Amniotic epithelial cell (primary cell): ENCODE measurements around the gene PRKAB2.
"Not testable (repeated sequence)": the region's sequence is repeated elsewhere in the genome, so short reads cannot be mapped to it uniquely, and the experiment has no call there.

Experiments
- DNase-seq: peaks from one replicate; pipeline ENCODE4 v3.0.0-alpha.2; 2010; ENCODE audit warnings: low read depth

PRKAB2 gene

GRCh38 chr1:147172168-147173016, at the start of gene PRKAB2:
Gene PRKAB2, minus strand, starts transcription at chr1:147172470. Its CDS starts 326 bp downstream, at chr1:147172144.
- peak; percentile 97 for DNase-seq

- no peak for DNase-seq
Observed at GRCh38 chr1:147218606-147219005, 46.3 kb upstream of the PRKAB2 start.

- DNase-seq = no peak
Observed at GRCh38 chr1:147217141-147217540, 44.9 kb upstream of the PRKAB2 start.

GRCh38 chr1:147216124-147216523, 43.9 kb upstream of the PRKAB2 start:
- DNase-seq = no peak

- DNase-seq = no peak
Observed at GRCh38 chr1:147215540-147215916, 43.3 kb upstream of the PRKAB2 start.

GRCh38 chr1:147214842-147215539, 42.7 kb upstream of the PRKAB2 start:
- no peak for DNase-seq

- no peak for DNase-seq
Observed at GRCh38 chr1:147214325-147214724, 42.1 kb upstream of the PRKAB2 start.

GRCh38 chr1:147213271-147213670, 41.0 kb upstream of the PRKAB2 start:
- no peak for DNase-seq

GRCh38 chr1:147211577-147211976, 39.3 kb upstream of the PRKAB2 start:
- DNase-seq = no peak

GRCh38 chr1:147210987-147211386, 38.7 kb upstream of the PRKAB2 start:
- DNase-seq = no peak

- no peak for DNase-seq
Observed at GRCh38 chr1:147209825-147210821, 37.9 kb upstream of the PRKAB2 start.

GRCh38 chr1:147208619-147209018, 36.3 kb upstream of the PRKAB2 start:
- DNase-seq = no peak

GRCh38 chr1:147207192-147207591, 34.9 kb upstream of the PRKAB2 start:
- no peak for DNase-seq

- no peak for DNase-seq
Observed at GRCh38 chr1:147204080-147204479, 31.8 kb upstream of the PRKAB2 start.

GRCh38 chr1:147202576-147202975, 30.3 kb upstream of the PRKAB2 start:
- DNase-seq = no peak

GRCh38 chr1:147201786-147202185, 29.5 kb upstream of the PRKAB2 start:
- DNase-seq = no peak

- DNase-seq = no peak
Observed at GRCh38 chr1:147201276-147201675, 29.0 kb upstream of the PRKAB2 start.

GRCh38 chr1:147197324-147197723, 25.1 kb upstream of the PRKAB2 start:
- DNase-seq = not testable (repeated sequence)

GRCh38 chr1:147189514-147189913, 17.2 kb upstream of the PRKAB2 start:
- no peak for DNase-seq

- no peak for DNase-seq
Observed at GRCh38 chr1:147185432-147185831, 13.2 kb upstream of the PRKAB2 start.

- DNase-seq = no peak
Observed at GRCh38 chr1:147177611-147178380, 5.5 kb upstream of the PRKAB2 start.
